Lower lobe of right lung (tissue), 2 donors: ENCODE data around the gene EIF2S2. TPM values are rescaled to one million over a fixed set of nuclear protein-coding genes. Genes with fewer than 3 reads are reported as not detected.

Source experiments
- ATAC-seq, 2 donors: fragments of 200-7000 bp; cut with Tn5 transposase; one replicate each; pipeline ENCODE4 v1.9.1; 2020 to 2022; ENCODE audit warnings: mild to moderate bottlenecking in 2 of 2, moderate library complexity in 2 of 2
- DNase-seq: peaks from one replicate; pipeline ENCODE4 v3.0.0-alpha.2; 2020
- H3K27ac ChIP-seq: fragments of 200-600 bp; one replicate; pipeline ENCODE4 v1.8.0; 2022
- H3K27me3 ChIP-seq: fragments of 200-600 bp; one replicate; pipeline ENCODE4 v1.8.0; 2022; ENCODE audit warnings: low read depth
- H3K36me3 ChIP-seq: fragments of 200-600 bp; one replicate; pipeline ENCODE4 v1.8.0; 2022; ENCODE audit warnings: mild to moderate bottlenecking
- H3K4me1 ChIP-seq: fragments of 200-600 bp; one replicate; pipeline ENCODE4 v1.8.0; 2022
- H3K4me3 ChIP-seq: fragments of 200-600 bp; one replicate; pipeline ENCODE4 v1.8.0; 2022; ENCODE audit warnings: mild to moderate bottlenecking
- H3K9me3 ChIP-seq: fragments of 200-600 bp; one replicate; pipeline ENCODE4 v1.8.0; 2022
- CTCF ChIP-seq: fragments of 200-600 bp; IDR thresholded peaks from one replicate; pipeline ENCODE4 v1.8.0; 2022; ENCODE audit warnings: antibody characterized with exemption, mild to moderate bottlenecking
- intact Hi-C: fragments of 100-400 bp; cut with DNase I; formaldehyde crosslinking; loops from one replicate; pipeline ENCODE4 v1.11.0; 2022
- total RNA-seq: library from RNA; stranded (reverse); fragmentation: NEBNext Ultra II Directional; extraction: Animal tissue kit (Norgen Biotek cat#: 25700); gene quantifications from one replicate; pipeline ENCODE4 v1.2.1, GENCODE V29; 2021
- donor health status: DM: no; HTN: yes; CAD: no; lungs with severe emphysema.

EIF2S2 gene
- total RNA-seq, 1 donor from 2014 or later = 50.3 TPM

- intact Hi-C loops = no loop called here
- Histone ChIP-seq H3K9me3 (no peaks in the 10 kb centered on the region), H3K36me3 (peaks cover 81% of the 10 kb centered on the region), H3K27me3 (no peaks in the 10 kb centered on the region), H3K27ac (peak overlapping the region; percentile 39), H3K4me1 (peaks cover 23% of the 10 kb centered on the region), H3K4me3 (no peak overlapping the region)
- ATAC-seq = no peak
- no peak for DNase-seq
- no peak for TF ChIP-seq CTCF
Measured at GRCh38 chr20:34083781-34084180, 28.3 kb downstream of the EIF2S2 start.

- Histone ChIP-seq H3K4me3 (no peak overlapping the region), H3K4me1 (peaks cover 23% of the 10 kb centered on the region), H3K27ac (peak overlapping the region; percentile 39), H3K36me3 (peaks cover 81% of the 10 kb centered on the region), H3K9me3 (no peaks in the 10 kb centered on the region), H3K27me3 (no peaks in the 10 kb centered on the region)
- no peak for TF ChIP-seq CTCF
- DNase-seq = peak; percentile 89
- ATAC-seq = peak; percentile 94 to 97
- intact Hi-C loops = no loop called here
Measured at GRCh38 chr20:34083137-34083536, 28.9 kb downstream of the EIF2S2 start.

DNA sequence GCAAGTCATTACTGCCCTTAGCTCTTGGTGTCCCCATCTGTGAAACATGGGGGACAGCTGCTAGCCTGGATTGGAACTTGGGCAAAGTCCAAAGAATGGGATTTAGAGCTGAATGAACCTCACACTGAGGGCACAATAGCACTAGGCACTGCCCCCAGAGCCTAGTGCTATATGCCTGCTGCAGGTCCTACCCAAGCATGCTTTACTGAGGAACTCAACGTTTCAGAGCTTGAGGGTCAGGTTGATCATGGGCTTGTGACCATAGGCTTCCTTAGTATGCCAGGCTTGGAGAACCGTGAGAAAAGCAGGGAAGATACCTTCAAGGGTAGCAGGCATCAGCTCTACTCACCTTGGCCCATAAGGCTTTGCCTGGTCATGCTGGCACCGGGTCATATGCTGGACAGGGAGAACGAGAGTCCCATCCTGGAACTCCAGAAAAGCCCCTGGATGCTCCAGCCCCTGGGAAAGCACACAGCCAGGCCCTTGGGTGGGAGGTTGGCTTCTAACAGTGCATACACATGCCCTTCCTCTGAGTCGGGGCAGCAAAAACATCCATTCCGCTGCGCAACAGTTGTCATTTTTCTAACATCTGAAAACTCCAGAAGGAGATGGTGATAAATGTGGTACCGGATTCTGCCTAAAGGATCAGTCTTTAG is 29.7 kb downstream of the EIF2S2 start:
- no peak for DNase-seq
- Histone ChIP-seq H3K4me1 (peaks cover 23% of the 10 kb centered on the region), H3K36me3 (peaks cover 81% of the 10 kb centered on the region), H3K27ac (peak overlapping the region; percentile 37), H3K27me3 (no peaks in the 10 kb centered on the region), H3K9me3 (no peaks in the 10 kb centered on the region), H3K4me3 (no peak overlapping the region)
- intact Hi-C loops = no loop called here
- TF ChIP-seq CTCF = no peak
- no peak for ATAC-seq

DNA sequence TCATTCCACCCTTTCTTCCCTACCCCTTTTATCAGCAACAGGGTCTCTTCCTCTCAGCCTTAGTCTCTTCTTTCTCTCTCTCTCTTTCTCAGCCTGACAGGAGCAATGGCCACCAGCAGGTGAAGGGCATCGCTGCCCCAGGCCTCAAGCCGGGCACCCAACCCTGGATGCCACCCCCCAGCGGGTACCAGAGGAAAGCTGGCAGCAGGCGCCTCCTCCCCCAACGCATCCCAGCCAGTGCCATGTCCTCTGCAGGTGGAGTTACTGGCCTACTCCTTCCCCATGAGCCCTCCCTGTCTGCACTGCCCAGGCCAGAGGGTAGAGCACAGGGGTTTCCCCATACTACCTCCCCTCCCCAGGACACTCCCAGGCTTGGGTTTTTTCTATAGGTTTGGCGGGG is 32.2 kb downstream of the EIF2S2 start:
- Histone ChIP-seq H3K9me3 (no peaks in the 10 kb centered on the region), H3K27me3 (no peaks in the 10 kb centered on the region), H3K4me3 (no peak overlapping the region), H3K27ac (no peak overlapping the region), H3K36me3 (peaks cover 83% of the 10 kb centered on the region), H3K4me1 (peaks cover 23% of the 10 kb centered on the region)
- intact Hi-C loops = no loop called here
- DNase-seq (no peak), ATAC-seq (no peak)
- TF ChIP-seq CTCF = no peak

DNA sequence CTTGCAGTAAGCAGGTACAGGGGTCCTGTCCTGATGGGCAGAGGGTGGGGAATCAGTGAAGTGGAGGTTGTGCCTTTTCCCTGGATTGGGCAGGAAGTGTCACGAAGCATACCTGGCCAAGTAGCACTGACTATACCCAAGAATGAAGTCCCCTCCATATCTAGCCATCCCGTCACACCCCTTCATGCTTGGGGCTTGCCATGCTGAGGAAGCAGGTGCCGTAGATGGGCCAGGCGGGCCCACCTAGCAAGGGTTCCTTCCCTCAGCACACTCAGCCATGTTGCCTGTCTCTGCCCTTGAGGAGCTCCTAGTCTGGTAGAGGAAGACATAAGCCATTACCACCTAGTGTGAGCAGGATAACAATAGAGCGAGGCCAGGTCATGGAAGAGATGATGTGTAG is 33.5 kb downstream of the EIF2S2 start:
- no peaks in the 10 kb centered on the region for H3K27me3 ChIP-seq

More for the DNA sequence above, 33.5 kb downstream of the EIF2S2 start:
- H3K27ac ChIP-seq = no peak overlapping the region
- intact Hi-C loops = no loop called here
- no peak for TF ChIP-seq CTCF
- DNase-seq = no peak
- H3K36me3 ChIP-seq = peaks cover 87% of the 10 kb centered on the region
- no peak for ATAC-seq
- H3K4me3 ChIP-seq = no peak overlapping the region
- peaks cover 19% of the 10 kb centered on the region for H3K4me1 ChIP-seq
- H3K9me3 ChIP-seq = no peaks in the 10 kb centered on the region
